Endodermal cell (in vitro differentiated cells): ENCODE results near the gene SLC6A16. TPM values are rescaled to one million over a fixed set of nuclear protein-coding genes. Genes with fewer than 3 reads are reported as not detected.
A peak's percentile ranks its signal among the peaks of the same experiment; 100 is the strongest.
"Not testable (repeated sequence)": the region's sequence is repeated elsewhere in the genome, so short reads cannot be mapped to it uniquely, and the experiment has no call there.

Experiments
- DNase-seq: peaks from one replicate; pipeline ENCODE4 v3.0.0-alpha.2; 2017
- H3K27ac ChIP-seq: 2 replicates; pipeline ENCODE4 v1.5.1; 2013; ENCODE audit warnings: mild to moderate bottlenecking, low read depth, low read length, moderate library complexity
- H3K27me3 ChIP-seq: 2 replicates; pipeline ENCODE4 v1.6.1; 2013; ENCODE audit warnings: mild to moderate bottlenecking, low read length, moderate library complexity; ENCODE audit not compliant: insufficient read depth, control insufficient read depth, poor library complexity, severe bottlenecking
- H3K36me3 ChIP-seq: 2 replicates; pipeline ENCODE4 v1.7.0; 2013; ENCODE audit warnings: mild to moderate bottlenecking, low read length, moderate library complexity; ENCODE audit not compliant: control insufficient read depth, insufficient read depth
- H3K4me1 ChIP-seq: one replicate; pipeline ENCODE4 v1.7.0; 2013; ENCODE audit warnings: low read length; ENCODE audit not compliant: control insufficient read depth, insufficient read depth
- H3K4me3 ChIP-seq: 2 replicates; pipeline ENCODE4 v1.5.1; 2013; ENCODE audit warnings: mild to moderate bottlenecking, low read length, moderate library complexity
- H3K9ac ChIP-seq: 2 replicates; pipeline ENCODE4 v1.6.1; 2013; ENCODE audit warnings: mild to moderate bottlenecking, low read length, moderate library complexity; ENCODE audit not compliant: poor library complexity, severe bottlenecking; ENCODE audit errors: extremely low read depth
- H3K9me3 ChIP-seq: 2 replicates; pipeline ENCODE4 v1.6.1; 2013; ENCODE audit warnings: mild to moderate bottlenecking, low read length, moderate library complexity; ENCODE audit not compliant: control insufficient read depth
- H3K27ac Mint-ChIP-seq: 2 replicates; pipeline ENCODE4 v1.8.0; 2020; ENCODE audit warnings: mixed read lengths
- H3K27me3 Mint-ChIP-seq: 2 replicates; pipeline ENCODE4 v1.8.0; 2021; ENCODE audit warnings: mild to moderate bottlenecking, mixed read lengths; ENCODE audit not compliant: insufficient read depth
- H3K36me3 Mint-ChIP-seq: 2 replicates; pipeline ENCODE4 v1.8.0; 2020; ENCODE audit warnings: low read depth, mixed read lengths
- H3K4me1 Mint-ChIP-seq: 2 replicates; pipeline ENCODE4 v1.8.0; 2020; ENCODE audit warnings: mixed read lengths
- H3K4me3 Mint-ChIP-seq: 2 replicates; pipeline ENCODE4 v1.8.0; 2020; ENCODE audit warnings: mild to moderate bottlenecking, moderate library complexity, mixed read lengths
- H3K9me3 Mint-ChIP-seq: 2 replicates; pipeline ENCODE4 v1.8.0; 2020; ENCODE audit warnings: mild to moderate bottlenecking, mixed read lengths
- CTCF ChIP-seq: fragments of 200-600 bp; sonication (generic); conservative IDR thresholded peaks from 2 replicates; pipeline ENCODE4 v1.5.0; 2021; ENCODE audit warnings: antibody characterized with exemption, mild to moderate bottlenecking
- WGBS, 2 experiments: methylation state at CpG; one replicate each; pipeline versions ENCODE4 v1.1.5 to v1.1.7; 2013; ENCODE audit warnings: missing lambda C conversion rate in 2 of 2, mixed read lengths in 1 of 2; ENCODE audit not compliant: insufficient coverage in 1 of 2, insufficient read length in 1 of 2; 5-methylcytosine and 5-hydroxymethylcytosine counted together
- total RNA-seq, 2 donors: library from RNA; stranded (reverse); fragmentation: NEBNext Ultra II Directional in 1 of 2; extraction: Animal tissue kit (Norgen Biotek cat#: 25700) in 1 of 2; gene quantifications; 2 replicates in 1 of 2; 3 replicates in 1 of 2; pipeline ENCODE4 v1.2.1, GENCODE V29; 2021

Gene SLC6A16
- total RNA-seq, 2 donors from 2014 or later = 3.3 to 3.4 TPM

GRCh38 chr19:49327878-49328544, 3.0 kb upstream of the SLC6A16 start:
- no peak overlapping the region for H3K27ac ChIP-seq
- peaks cover 3% of the 10 kb centered on the region for H3K9me3 ChIP-seq
- DNase-seq = peak; percentile 73
- no peak overlapping the region for H3K9ac ChIP-seq
- Mint-ChIP-seq H3K36me3 (peaks cover 34% of the 10 kb centered on the region), H3K4me1 (no peaks in the 10 kb centered on the region), H3K4me3 (no peak overlapping the region), H3K9me3 (peaks cover 2% of the 10 kb centered on the region), H3K27ac (no peak overlapping the region), H3K27me3 (peaks cover 8% of the 10 kb centered on the region)
- H3K36me3 ChIP-seq = no peaks in the 10 kb centered on the region
- H3K4me3 ChIP-seq = no peak overlapping the region
- H3K27me3 ChIP-seq = no peaks in the 10 kb centered on the region
- no peaks in the 10 kb centered on the region for H3K4me1 ChIP-seq
- 63 to 100% methylated on average over 1 to 2 of the region's 2 CpGs for WGBS, 2 experiments
- TF ChIP-seq CTCF = peak; percentile 82

- WGBS, 2 experiments = 94% methylated on average over 2 of the region's 3 CpGs; no CpG with 5 or more reads in 1 of the 2 experiments
- DNase-seq = no peak
- no peak overlapping the region for H3K4me3 ChIP-seq
These were observed 1.2 kb upstream of the SLC6A16 start for GRCh38 chr19:49326165-49326704.

GRCh38 chr19:49325756-49326155, 765 bp upstream of the SLC6A16 start:
- peaks cover 40% of the 10 kb centered on the region for H3K36me3 Mint-ChIP-seq
- not testable (repeated sequence) for H3K4me1 Mint-ChIP-seq, H3K27ac Mint-ChIP-seq, DNase-seq, H3K4me1 ChIP-seq, H3K27me3 ChIP-seq, H3K27ac ChIP-seq, H3K4me3 ChIP-seq, H3K9ac ChIP-seq, H3K4me3 Mint-ChIP-seq, H3K36me3 ChIP-seq, H3K27me3 Mint-ChIP-seq
- 91 to 96% methylated on average over 9 to 13 of the region's 13 CpGs for WGBS, 2 experiments
- H3K9me3 ChIP-seq = peaks cover 21% of the 10 kb centered on the region
- peaks cover 12% of the 10 kb centered on the region for H3K9me3 Mint-ChIP-seq

More at GRCh38 chr19:49326165-49326704, 1.2 kb upstream of the SLC6A16 start:
- H3K4me1 Mint-ChIP-seq = no peaks in the 10 kb centered on the region
- Histone ChIP-seq H3K9ac (no peak overlapping the region), H3K9me3 (peaks cover 16% of the 10 kb centered on the region), H3K27ac (no peak overlapping the region), H3K27me3 (no peaks in the 10 kb centered on the region), H3K4me1 (no peaks in the 10 kb centered on the region), H3K36me3 (no peaks in the 10 kb centered on the region)
- no peak overlapping the region for H3K4me3 Mint-ChIP-seq
- H3K36me3 Mint-ChIP-seq = peaks cover 40% of the 10 kb centered on the region
- peaks cover 8% of the 10 kb centered on the region for H3K27me3 Mint-ChIP-seq
- H3K27ac Mint-ChIP-seq = no peak overlapping the region
- TF ChIP-seq CTCF = no peak
- H3K9me3 Mint-ChIP-seq = peaks cover 7% of the 10 kb centered on the region
